GM10847 (cell line): ENCODE data around the gene CTSL.

Source experiments
- POLR2A ChIP-seq: IDR thresholded peaks from 2 replicates; pipeline ENCODE4 v1.6.1; 2011; ENCODE audit not compliant: insufficient read length; ENCODE audit errors: extremely low read depth

The CTSL gene

DNA sequence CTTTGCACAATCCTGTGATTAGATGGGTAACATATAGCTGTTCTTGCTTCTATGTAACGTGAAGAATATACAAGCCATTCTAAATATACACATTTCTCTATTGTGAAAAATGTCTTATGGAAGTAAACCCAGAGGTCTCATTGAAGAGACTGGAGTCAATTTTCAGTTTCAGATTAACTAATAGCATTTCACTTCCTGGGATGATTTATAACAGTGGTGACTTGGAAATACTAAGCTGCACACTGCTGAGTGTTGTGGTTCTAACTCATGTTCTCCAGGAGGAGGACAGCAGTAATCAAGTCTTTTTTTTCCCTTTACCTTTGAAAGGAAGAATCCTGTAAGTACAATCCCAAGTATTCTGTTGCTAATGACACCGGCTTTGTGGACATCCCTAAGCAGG lies 3.3 kb downstream of the CTSL start:
- no peak for TF ChIP-seq POLR2A

DNA sequence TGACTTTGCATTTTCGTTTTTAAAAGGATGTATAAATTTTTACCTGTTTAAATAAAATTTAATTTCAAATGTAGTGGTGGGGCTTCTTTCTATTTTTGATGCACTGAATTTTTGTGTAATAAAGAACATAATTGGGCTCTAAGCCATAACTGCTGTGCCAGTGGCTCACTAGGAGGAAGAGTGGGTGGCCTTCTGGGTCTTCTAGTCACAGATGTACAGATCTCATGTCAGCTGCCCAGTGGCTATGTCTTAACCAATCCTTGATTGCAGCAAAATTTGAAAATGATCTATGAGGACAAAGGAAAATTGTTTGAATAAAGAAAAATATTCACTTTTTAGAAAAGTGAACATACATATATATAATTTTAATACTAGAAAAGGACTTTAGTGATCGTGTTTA lies 5.4 kb downstream of the CTSL start:
- TF ChIP-seq POLR2A = no peak

DNA sequence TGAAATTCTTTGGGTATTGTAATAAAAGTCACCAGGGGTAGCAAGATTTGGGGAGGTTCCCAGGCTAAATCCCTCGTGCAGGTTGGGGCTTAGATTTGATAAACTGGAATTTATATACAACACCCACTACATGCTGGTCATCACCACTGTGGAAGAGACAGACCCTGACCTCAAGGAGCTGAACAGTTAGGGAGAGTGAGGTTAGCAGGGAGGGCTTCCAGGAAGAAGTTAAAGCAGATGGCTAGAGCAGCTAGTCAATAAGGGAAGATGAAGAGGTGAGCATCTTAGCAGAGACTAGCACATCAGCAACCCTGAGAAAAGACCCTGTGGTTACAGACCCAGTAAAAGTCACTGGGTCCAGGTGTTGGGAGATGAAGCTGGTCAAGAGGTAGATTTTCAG lies 6.4 kb downstream of the CTSL start:
- no peak for TF ChIP-seq POLR2A

DNA sequence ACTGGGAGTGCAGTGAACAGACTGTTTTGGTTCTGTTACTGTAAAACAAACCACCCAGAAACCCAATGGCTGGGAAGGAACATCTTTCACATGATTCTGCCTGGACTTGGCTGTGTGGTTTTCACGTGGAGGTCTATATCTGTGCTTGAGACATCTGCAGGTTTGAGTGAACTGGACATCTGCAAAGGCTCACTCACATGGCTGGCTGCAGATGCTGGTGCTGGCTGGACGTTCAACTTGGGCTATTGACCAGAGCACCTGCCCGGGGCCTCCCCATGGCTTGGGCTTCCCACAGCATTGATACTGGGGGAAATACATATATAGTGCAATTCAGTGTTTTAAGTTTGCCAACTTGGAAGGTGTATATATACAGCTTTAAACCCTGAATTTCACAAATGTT lies 6.8 kb downstream of the CTSL start:
- TF ChIP-seq POLR2A = no peak

DNA sequence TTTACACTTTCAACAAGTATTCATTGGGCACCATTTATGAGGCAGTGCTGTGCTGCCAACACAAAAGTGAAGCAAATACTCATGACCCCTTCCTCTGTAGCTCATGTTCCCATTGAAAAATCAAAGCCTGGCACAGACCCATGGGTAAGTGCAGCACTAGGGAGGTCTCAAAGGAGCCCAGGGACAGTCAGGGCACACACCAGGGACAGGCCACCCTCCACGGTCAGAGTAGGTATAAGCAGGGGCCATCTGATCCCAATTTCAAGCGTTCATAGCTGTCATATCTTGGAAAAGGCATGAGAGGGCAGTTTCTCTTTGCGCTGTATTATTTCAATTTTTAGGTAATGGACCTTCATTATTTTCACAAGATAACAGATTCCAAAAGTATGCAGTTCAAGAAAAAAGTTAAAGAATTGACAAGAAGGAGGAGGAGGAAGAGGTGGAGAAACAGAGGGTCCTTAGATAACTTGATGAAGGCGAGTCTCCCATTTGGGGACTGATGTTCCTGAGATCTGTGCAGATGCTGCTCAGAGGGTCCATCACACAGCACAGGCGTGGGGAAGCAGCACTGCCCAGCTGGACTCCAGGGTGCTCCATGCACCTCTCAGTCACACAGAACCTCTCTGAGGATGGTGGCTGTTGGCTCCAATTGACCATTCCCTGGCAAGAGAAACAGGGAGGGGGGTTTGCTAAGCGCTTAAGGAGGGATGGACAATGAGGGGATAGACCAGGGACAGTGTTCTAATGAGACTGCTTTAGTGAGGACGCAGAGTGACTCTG lies 7.5 kb downstream of the CTSL start:
- TF ChIP-seq POLR2A = no peak

DNA sequence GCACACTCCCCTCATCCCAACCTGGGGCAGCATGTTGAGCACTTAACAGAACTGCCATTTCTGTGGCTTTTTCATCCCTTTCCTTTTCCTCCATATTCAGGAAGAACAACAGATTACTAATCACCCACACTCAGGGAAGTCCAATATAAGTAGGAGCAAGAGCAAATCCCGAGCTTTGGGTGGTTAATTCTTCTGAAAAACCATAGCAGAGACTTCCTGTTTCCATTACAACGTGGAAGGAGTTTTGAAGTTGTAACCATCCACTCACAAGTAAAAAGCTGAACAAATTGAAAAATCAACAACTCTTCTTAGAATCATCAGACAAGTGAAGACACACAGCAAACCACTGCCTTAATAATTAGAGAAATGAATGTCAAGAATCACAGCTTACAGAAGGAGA lies 8.2 kb downstream of the CTSL start:
- no peak for TF ChIP-seq POLR2A

DNA sequence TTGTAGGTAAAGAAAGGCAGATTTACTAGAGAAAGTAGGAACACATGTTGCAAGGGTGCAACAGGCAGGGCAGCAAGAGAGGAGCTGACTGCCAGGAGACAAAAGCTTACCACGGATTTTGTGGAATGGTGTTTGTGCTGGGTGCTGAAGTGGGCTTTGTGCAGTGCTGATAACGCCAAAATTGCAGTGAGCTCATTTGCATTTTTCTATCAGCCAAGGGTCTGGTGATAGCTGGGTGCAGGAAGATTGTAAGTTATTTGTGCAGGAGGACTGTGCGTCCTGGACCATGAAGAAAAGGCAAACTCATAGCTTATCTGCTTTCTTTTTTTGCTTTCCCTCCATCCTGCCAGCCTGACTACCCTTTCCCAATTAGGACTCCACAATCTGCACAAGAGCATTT lies 13.6 kb downstream of the CTSL start:
- TF ChIP-seq POLR2A = no peak

DNA sequence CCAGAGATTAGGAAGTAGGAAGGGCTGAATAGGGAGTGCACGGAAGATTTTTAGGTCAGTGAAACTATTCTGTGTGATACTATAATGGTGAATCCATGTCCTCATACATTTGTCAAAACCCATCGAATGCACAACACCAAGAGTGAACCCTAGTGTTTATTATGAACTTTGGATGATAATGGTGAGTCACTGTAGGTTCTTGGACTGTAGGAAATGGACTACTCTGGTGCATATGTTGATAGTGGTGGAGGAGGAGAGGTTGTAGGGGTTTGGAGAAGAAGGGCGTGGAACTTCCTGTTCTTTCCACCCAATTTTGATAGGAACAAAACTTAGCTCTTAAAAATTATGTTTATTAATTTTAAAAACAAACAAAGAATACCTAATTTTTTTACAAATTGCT lies 14.3 kb downstream of the CTSL start:
- no peak for TF ChIP-seq POLR2A

DNA sequence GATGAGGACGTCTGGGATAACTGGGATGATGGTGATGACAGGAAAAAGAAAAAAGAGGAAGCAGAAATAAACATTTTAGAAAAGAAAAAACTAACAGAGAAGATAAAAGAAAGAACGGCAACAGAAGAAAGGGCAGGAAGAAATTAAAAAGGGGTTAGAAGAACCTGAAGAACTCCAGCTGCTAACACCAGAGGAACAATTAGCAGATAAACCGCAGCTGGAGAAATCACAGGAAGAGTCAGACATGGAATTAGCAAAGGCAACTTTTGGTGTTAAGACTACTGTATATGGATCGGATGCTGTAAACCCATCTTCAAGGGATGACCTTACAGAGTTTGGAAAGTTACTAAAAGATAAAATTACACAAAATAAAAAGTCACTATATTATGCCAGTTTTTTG lies 15.4 kb downstream of the CTSL start:
- no peak for TF ChIP-seq POLR2A

DNA sequence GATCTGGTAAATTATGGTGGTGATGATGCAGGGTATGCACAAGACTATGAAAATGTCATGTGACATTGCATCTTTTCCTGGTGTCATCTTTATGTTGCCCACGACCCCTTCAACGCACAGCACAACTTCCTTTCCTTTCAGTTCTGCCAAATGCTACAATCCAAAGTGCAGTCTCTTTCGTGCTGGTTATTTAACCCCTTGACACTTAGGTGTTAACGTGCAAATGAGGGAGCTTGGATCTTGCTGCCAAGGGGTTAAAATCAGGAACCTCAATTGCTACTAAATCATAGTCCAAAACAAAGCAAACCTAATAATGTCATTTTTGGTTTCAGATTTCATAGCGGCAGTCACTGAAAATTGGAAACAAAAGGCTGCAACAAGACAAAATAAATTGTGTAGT lies 16.0 kb downstream of the CTSL start:
- no peak for TF ChIP-seq POLR2A

DNA sequence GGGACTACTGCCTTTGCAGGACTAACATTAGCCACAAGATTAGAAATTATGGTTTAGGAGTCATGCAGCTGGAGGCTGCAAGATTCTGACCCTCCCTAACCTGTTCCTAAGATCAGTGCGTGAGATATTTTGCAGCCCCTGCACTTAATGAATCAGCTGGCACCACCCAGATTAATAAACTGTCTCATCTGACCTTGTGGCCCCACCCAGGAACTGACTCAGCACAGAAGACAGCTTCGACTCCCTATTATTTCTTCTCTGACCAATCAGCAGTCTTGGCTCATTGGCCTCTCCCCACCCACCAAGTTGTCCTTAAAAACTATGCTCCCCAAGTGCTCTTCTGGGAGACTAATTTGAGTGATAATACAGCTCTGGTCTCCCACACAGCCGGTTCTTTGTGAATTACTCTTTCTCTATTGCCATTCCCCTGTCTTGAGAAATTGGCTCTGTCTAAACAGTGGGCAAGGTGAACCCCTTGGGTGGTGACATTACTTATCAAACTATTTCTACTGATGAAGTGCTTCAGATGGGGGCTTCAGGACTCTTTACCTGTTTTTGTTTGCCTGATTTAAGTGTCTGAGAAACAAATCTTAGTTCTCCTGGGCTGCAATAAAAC lies 17.0 kb downstream of the CTSL start:
- no peak for TF ChIP-seq POLR2A

DNA sequence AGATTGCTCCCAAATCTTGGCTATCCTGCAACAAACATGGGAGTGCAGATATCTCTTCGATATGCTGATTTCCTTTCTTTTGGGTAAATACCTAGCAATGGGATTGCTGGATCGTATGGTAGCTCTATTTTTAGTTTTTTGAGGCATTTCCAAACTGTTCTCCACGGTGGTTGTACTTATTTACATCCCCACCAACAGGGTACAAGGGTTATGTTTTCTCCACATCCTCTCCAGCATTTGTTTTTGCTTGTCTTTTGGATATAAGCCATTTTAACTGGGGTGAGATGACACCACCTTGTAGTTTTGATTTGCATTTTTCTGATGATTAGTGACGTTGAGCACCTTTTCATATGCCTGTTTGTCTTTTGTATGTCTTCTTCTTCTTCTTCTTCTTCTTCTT lies 20.3 kb downstream of the CTSL start:
- TF ChIP-seq POLR2A = no peak

DNA sequence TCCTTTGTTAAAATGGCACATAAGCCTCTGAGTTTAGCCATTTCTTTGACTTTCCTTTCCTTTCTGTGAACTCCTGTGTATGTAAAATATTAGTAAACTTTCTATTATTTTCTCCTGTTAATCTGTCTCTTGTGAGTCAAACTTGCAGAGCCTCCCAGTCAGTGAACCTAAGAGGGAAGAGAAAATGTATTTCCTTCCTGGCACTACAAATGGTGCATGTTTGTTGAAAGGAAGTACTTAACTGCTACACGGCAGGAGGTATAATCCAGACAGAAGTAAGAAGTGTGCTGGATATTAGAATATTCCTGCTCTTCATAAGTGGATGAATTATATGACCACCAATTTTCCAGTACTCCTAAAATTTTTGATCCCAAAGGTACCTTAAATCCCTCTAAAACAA lies 23.0 kb downstream of the CTSL start:
- TF ChIP-seq POLR2A = no peak

DNA sequence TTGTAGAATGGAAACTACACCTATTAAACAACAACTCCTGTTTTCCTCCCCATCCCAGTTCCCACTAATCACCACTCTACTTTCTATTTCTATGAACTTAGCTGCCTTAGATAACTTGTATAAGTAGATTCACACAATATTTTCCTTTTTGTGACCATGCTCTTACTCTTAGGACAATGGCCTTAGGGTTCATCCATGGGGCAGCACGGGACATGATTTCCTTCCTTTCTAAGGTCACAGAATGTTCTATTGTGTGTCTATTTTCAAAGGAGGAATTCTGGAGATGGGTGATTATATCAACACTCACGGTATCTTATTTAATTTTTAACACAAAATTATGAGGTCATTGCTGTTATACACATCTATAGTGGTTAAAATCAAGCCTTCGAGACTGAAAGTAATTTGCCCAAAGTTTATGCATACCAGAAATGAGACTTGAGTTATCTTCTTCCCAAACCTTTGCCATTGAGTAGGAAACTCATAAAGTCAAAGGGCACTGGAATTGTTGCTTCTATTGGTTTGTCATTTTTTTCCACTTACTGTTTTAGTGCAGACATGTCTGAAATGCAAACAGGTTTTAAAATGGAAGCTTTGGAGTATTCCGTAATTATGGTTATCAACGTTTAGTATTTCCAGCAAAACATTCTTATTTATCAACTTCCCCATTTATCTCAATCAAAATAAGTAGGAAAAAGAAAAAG lies 23.6 kb downstream of the CTSL start:
- TF ChIP-seq POLR2A = no peak

DNA sequence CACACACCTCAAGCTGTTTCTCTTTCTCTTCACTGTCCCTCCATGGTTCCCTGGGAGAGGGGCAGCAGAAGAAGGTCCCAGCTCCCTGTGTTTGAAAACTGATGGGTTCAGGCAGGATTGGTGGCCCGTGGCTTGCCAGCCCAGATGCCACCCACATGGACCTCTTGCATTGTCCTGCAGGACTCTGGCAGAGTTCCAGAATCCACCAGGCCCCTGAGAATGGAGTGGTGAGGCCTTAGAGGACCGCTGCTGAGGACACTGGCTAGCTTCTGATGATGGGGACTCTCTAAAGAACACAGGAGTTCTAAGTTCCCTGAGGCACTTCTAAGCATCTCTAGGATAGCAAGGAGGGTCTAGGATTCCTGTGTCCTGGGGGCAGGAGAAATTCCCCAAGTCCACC lies 24.8 kb downstream of the CTSL start:
- no peak for TF ChIP-seq POLR2A

DNA sequence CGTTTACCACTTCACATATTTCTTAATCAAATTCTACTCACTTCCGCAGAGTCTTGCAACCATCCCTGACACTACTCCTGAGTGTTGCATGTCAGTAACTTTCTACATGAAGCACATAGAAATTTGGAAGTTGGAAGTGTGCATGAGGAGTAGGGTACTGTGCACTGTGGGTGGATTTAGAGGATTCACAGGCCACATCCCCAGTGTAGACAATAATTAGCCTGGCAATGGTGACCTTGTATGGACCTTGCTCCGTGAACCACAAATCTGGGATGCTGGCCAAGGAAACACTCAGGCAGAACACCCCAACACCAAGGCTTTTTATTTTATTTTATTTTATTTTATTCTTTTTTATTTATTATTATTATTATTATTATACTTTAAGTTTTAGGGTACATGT lies 25.5 kb downstream of the CTSL start:
- no peak for TF ChIP-seq POLR2A
